Sigmoid colon (tissue), 7 donors: ENCODE results near the gene CCDC93. TPM values are rescaled to one million over a fixed set of nuclear protein-coding genes. Genes with fewer than 3 reads are reported as not detected.

Experiments used
- DNase-seq: peaks from one replicate; pipeline ENCODE4 v3.0.0-alpha.2; 2019
- H3K27ac ChIP-seq, 4 donors: fragments of 200-600 bp; sonication (generic); one replicate each; pipeline ENCODE4 v1.5.1; 2016 to 2019; ENCODE audit warnings: mild to moderate bottlenecking in 1 of 4
- H3K27me3 ChIP-seq, 3 donors: fragments of 200-600 bp; sonication (generic); one replicate each; pipeline ENCODE4 v1.5.1; 2019; ENCODE audit warnings: mild to moderate bottlenecking in 1 of 3
- H3K36me3 ChIP-seq, 4 donors: fragments of 200-600 bp; sonication (generic); one replicate each; pipeline ENCODE4 v1.5.1; 2016 to 2019
- H3K4me1 ChIP-seq, 4 donors: fragments of 200-600 bp; sonication (generic); one replicate each; pipeline ENCODE4 v1.5.1; 2017 to 2019
- H3K4me3 ChIP-seq, 4 donors: fragments of 200-600 bp; sonication (generic); one replicate each; pipeline ENCODE4 v1.5.1; 2017 to 2019; ENCODE audit warnings: mild to moderate bottlenecking in 2 of 4, moderate library complexity in 1 of 4
- H3K9me3 ChIP-seq, 4 donors: fragments of 200-600 bp in 3 of 4; sonication (generic) in 3 of 4; one replicate each; pipeline versions ENCODE4 v1.5.1 to v1.6.1; 2013 to 2019
- EP300 ChIP-seq, 4 donors: sonication (generic); formaldehyde crosslinking; IDR thresholded peaks; one replicate each; pipeline ENCODE4 v1.6.1; 2017; ENCODE audit warnings: antibody characterized with exemption in 4 of 4
- POLR2A ChIP-seq, 2 donors: fragments of 450-650 bp; IDR thresholded peaks; one replicate each; pipeline ENCODE4 v1.6.1; 2016; ENCODE audit warnings: antibody characterized with exemption in 2 of 2, mild to moderate bottlenecking in 2 of 2, moderate library complexity in 2 of 2
- POLR2AphosphoS5 ChIP-seq, 4 donors: sonication (generic); formaldehyde crosslinking; IDR thresholded peaks; one replicate each; pipeline ENCODE4 v1.6.1; 2017; ENCODE audit warnings: antibody characterized with exemption in 4 of 4
- WGBS, 2 donors: extraction: QIAGEN DNeasy Blood & Tissue Kit; methylation state at CpG; one replicate each; pipeline ENCODE4 v1.1.7; 2013; 5-methylcytosine and 5-hydroxymethylcytosine counted together
- intact Hi-C: fragments of 100-400 bp; cut with DNase I; formaldehyde crosslinking; loops from one replicate; pipeline ENCODE4 v1.15.1; 2023
- polyA plus RNA-seq, 3 donors: library from polyadenylated mRNA; stranded (reverse); fragments of 200-250 nt; gene quantifications; one replicate each; pipeline ENCODE4 v1.2.3, GENCODE V29; 2013
- total RNA-seq, 4 donors: library from RNA; depleted of rRNA; stranded (reverse); fragments of >200 nt; gene quantifications; one replicate each; pipeline ENCODE4 v1.1.0, GENCODE V29; 2016
- TF ChIP-seq, protein P1 (sequence below), 4 experiments: fragments of 450-650 bp in 3 of 4; fragments of 200-600 bp in 1 of 4; IDR thresholded peaks; one replicate each; pipeline ENCODE4 v1.5.1; 2016 to 2019; ENCODE audit warnings: antibody characterized with exemption in 4 of 4, mild to moderate bottlenecking in 3 of 4, moderate library complexity in 2 of 4
- donor health status: healthy with polysubstance abuse.
- donor health status: Bipolar disorder and iron deficiency.
- donor health status: healthy.

CCDC93 gene, protein sequence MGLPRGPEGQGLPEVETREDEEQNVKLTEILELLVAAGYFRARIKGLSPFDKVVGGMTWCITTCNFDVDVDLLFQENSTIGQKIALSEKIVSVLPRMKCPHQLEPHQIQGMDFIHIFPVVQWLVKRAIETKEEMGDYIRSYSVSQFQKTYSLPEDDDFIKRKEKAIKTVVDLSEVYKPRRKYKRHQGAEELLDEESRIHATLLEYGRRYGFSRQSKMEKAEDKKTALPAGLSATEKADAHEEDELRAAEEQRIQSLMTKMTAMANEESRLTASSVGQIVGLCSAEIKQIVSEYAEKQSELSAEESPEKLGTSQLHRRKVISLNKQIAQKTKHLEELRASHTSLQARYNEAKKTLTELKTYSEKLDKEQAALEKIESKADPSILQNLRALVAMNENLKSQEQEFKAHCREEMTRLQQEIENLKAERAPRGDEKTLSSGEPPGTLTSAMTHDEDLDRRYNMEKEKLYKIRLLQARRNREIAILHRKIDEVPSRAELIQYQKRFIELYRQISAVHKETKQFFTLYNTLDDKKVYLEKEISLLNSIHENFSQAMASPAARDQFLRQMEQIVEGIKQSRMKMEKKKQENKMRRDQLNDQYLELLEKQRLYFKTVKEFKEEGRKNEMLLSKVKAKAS
- total RNA-seq: 10 to 100 TPM; 12.5 to 25.5 (median 15.3) TPM
- polyA plus RNA-seq: 10 to 100 TPM in 1 of 3 donors, 1 to 10 TPM in 2; 4.2 to 11.3 (median 6.0) TPM

DNA sequence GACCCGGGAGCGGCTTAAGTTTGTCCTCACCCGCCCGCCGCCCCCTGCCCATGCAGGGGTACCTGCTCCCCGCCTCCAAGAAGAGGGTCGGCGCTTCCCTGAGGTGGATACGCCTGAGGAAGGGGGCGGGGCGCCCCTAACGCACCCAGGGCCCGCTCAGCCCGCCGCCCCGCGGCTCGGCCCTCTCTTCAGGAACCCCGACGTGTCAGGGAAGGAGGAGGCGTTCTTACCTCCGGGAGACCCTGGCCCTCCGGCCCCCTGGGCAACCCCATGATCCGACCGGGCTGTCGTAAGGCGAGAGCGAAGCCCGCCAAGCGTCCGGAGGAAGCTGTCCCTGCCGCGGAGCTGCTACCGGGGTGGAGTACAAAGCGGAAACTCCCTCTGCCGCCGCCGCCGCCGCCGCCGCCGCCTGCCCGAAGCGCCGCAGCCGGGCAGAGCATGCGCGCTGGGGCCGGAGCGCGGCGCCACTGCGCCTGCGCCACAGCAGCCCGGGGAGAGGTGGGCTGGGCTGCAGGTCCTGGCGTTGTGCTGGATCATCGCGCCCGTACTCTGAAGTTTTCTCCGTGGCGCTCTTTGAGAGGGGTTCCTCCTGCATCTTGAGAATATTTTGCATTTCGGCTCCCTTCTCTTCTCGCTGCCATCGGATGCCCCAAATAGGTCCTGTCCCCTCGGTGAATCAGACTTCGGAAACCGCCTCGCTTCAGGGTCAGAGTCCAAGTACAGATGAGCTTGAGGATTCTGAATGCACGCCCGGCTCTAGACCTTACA lies at the start of gene CCDC93:
Gene CCDC93 (minus strand): TSS at position 347 of the 768 bp plus-strand sequence. CDS start 75 bp downstream, at position 272.
- DNase-seq: peak; percentile 86
- Histone ChIP-seq H3K27ac (peak within 1 kb of the TSS; percentile 87 to 92 (median 89)), H3K36me3 (no peaks in the 10 kb centered on the region), H3K9me3 (no peaks in the 10 kb centered on the region), H3K4me3 (peak within 1 kb of the TSS; percentile 72 to 100 (median 95)), H3K4me1 (peaks cover 0 to 28% (median 17%) of the 10 kb centered on the region in 4 donors), H3K27me3 (no peaks in the 10 kb centered on the region)
- WGBS, 2 donors: 0% methylated on average over 71 of the region's 71 CpGs
- TF ChIP-seq POLR2A (IDR thresholded peaks at IDR 0.05) (peak; percentile 39 to 49), POLR2AphosphoS5 (IDR thresholded peaks at IDR 0.05) (peak; percentile 68 to 89 (median 80))
- TF ChIP-seq, protein P1, sequence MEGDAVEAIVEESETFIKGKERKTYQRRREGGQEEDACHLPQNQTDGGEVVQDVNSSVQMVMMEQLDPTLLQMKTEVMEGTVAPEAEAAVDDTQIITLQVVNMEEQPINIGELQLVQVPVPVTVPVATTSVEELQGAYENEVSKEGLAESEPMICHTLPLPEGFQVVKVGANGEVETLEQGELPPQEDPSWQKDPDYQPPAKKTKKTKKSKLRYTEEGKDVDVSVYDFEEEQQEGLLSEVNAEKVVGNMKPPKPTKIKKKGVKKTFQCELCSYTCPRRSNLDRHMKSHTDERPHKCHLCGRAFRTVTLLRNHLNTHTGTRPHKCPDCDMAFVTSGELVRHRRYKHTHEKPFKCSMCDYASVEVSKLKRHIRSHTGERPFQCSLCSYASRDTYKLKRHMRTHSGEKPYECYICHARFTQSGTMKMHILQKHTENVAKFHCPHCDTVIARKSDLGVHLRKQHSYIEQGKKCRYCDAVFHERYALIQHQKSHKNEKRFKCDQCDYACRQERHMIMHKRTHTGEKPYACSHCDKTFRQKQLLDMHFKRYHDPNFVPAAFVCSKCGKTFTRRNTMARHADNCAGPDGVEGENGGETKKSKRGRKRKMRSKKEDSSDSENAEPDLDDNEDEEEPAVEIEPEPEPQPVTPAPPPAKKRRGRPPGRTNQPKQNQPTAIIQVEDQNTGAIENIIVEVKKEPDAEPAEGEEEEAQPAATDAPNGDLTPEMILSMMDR (IDR thresholded peaks at IDR 0.05): no peak
- intact Hi-C loops: loop anchor here (5.0 to 10.0 kb wide), 2 partner anchors 73 to 171 kb away; partner anchors contain the start of gene INSIG2

DNA sequence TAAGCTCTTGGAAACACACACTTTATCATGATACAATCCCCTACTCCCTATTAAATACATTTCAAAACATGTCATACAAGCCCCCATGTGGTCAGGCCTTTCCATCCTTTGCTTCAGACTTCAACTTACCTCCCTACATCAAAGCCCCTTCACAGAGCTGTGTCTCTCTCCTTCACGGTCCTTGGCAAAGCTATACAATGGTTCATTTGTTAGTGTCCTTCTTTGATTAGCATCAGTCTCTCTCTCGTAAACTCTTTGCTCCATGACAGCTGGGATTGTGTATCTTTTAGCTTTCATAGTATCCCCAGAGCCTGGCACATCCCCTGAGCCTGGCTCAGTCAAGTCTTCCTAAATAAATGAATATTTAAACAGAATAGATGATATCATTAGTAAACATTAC lies 48.8 kb upstream of the CCDC93 start:
- DNase-seq: no peak
- TF ChIP-seq, protein P1 (IDR thresholded peaks at IDR 0.05): no peak
- TF ChIP-seq POLR2A (IDR thresholded peaks at IDR 0.05) (no peak), POLR2AphosphoS5 (IDR thresholded peaks at IDR 0.05) (no peak), EP300 (IDR thresholded peaks at IDR 0.05) (no peak)
- WGBS, 2 donors: 30 to 65% methylated on average over 2 of the region's 2 CpGs

DNA sequence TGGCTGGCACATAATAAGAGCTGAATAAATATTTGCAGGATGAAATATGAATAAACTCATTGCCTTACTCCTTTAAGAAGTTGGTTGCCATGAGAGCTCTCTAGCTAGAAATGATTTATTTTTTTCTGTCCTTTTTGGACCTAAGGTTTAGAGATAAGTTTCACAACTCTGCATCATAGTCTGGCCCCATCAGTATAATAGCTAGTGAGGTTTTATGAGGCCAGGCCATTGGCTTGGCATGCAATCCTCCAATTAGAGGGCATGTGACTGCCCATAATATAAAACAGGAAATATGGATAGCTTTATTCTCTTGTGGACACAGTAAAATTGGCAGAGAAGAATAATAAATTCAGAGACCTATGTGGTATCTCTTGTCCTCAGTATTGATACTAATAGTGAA lies 48.2 kb upstream of the CCDC93 start:
- H3K27me3 ChIP-seq: peaks cover 0 to 39% (median 5%) of the 10 kb centered on the region in 3 donors
- intact Hi-C loops: no loop called here
- H3K4me3 ChIP-seq: no peak overlapping the region
- H3K4me1 ChIP-seq: no peaks in the 10 kb centered on the region
- no peak for TF ChIP-seq POLR2A (IDR thresholded peaks at IDR 0.05)
- TF ChIP-seq, protein P1 (IDR thresholded peaks at IDR 0.05): no peak
- no peak for TF ChIP-seq POLR2AphosphoS5 (IDR thresholded peaks at IDR 0.05)
- no peak for TF ChIP-seq EP300 (IDR thresholded peaks at IDR 0.05)
- H3K36me3 ChIP-seq: no peaks in the 10 kb centered on the region
- no peak for DNase-seq
- no peak overlapping the region for H3K27ac ChIP-seq
- H3K9me3 ChIP-seq: no peaks in the 10 kb centered on the region

More for the DNA sequence above, 48.8 kb upstream of the CCDC93 start:
- intact Hi-C loops: no loop called here
- Histone ChIP-seq H3K27ac (no peak overlapping the region), H3K4me1 (no peaks in the 10 kb centered on the region), H3K27me3 (peaks cover 0 to 39% (median 5%) of the 10 kb centered on the region in 3 donors), H3K36me3 (no peaks in the 10 kb centered on the region), H3K9me3 (no peaks in the 10 kb centered on the region), H3K4me3 (no peak overlapping the region)

DNA sequence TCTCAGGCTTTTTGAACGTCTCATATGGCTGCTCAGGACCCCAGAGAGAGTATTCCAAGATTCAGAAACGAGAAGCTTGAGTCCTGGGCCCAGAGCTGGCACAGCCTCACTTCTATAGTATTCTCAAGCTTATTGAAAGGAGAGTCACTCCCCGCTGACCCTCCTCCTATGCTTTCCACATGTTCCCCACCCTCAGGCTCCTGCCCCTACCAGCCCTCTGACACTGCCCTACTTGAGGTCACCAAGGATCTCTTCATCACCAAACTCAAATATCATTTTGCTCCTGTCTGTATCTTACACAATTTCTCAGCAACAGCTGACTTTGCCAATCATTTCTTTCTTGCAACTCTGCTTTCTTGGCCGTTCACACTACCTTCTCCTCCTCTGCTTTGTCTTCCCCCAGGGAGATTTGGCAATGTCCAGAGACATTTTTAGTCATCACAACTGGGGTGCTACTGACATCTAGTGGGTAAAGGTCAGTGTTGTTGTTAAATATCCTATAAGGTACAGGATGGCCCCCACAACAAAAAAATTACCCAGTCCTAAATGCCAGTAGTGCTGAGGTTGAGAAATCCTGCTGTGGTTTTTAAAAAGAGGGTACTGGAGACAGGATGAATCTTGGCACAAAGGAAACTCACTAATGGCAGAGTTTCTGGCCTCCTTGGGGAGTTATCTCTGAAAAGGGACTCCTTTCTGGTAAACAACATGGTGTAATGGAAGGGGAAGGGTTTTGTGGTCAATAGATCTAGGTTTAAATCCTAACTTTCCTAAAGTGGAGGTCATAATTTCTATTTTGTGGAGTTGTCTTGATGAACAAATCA lies 47.5 kb upstream of the CCDC93 start:
- DNase-seq: no peak
- Histone ChIP-seq H3K9me3 (no peaks in the 10 kb centered on the region), H3K4me3 (no peak overlapping the region), H3K27me3 (peaks cover 0 to 33% (median 5%) of the 10 kb centered on the region in 3 donors), H3K36me3 (no peaks in the 10 kb centered on the region), H3K4me1 (no peaks in the 10 kb centered on the region), H3K27ac (no peak overlapping the region)
- 83 to 87% methylated on average over 4 of the region's 4 CpGs for WGBS, 2 donors
- TF ChIP-seq POLR2A (IDR thresholded peaks at IDR 0.05): no peak
- no peak for TF ChIP-seq EP300 (IDR thresholded peaks at IDR 0.05)
- no peak for TF ChIP-seq POLR2AphosphoS5 (IDR thresholded peaks at IDR 0.05)
- TF ChIP-seq, protein P1 (IDR thresholded peaks at IDR 0.05): no peak
- intact Hi-C loops: no loop called here
